Keratinocyte (primary cell): ENCODE measurements around the gene SLC4A2. TPM values are rescaled to one million over a fixed set of nuclear protein-coding genes. Genes with fewer than 3 reads are reported as not detected.

Experiments
- DNase-seq: peaks from one replicate; pipeline ENCODE4 v3.0.0-alpha.2; 2011; ENCODE audit warnings: low read depth, missing footprints, low spot score
- FAIRE-seq: peaks from 2 replicates; lab custom pipeline; 2011; peaks lifted over from hg19 to GRCh38; lab: Jason Lieb, UNC
- H2AFZ ChIP-seq: 2 replicates; pipeline ENCODE4 v1.6.0; 2012; ENCODE audit warnings: low read length, control low read depth, inconsistent platforms; ENCODE audit not compliant: control insufficient read depth
- H3K27ac ChIP-seq: 2 replicates; pipeline ENCODE4 v1.5.1; 2011; ENCODE audit warnings: low read length; ENCODE audit not compliant: control insufficient read depth, insufficient read depth
- H3K27me3 ChIP-seq: 3 replicates; pipeline ENCODE4 v1.6.0; 2011; ENCODE audit warnings: low read length; ENCODE audit not compliant: control insufficient read depth, insufficient read depth; ENCODE audit errors: extremely low read depth
- H3K36me3 ChIP-seq, 2 experiments: 2 replicates in 1 of 2; 3 replicates in 1 of 2; pipeline ENCODE4 v1.5.1; 2011; ENCODE audit warnings: low read length in 2 of 2, mild to moderate bottlenecking in 1 of 2; ENCODE audit not compliant: control insufficient read depth in 2 of 2, insufficient read depth in 2 of 2; ENCODE audit errors: extremely low read depth in 1 of 2
- H3K4me1 ChIP-seq: 3 replicates; pipeline ENCODE4 v1.5.1; 2011; ENCODE audit warnings: low read length; ENCODE audit not compliant: control insufficient read depth, insufficient read depth; ENCODE audit errors: extremely low read depth
- H3K4me2 ChIP-seq: 3 replicates; pipeline ENCODE4 v1.6.0; 2011; ENCODE audit warnings: low read depth, low read length; ENCODE audit not compliant: control insufficient read depth, insufficient read depth; ENCODE audit errors: extremely low read depth
- H3K4me3 ChIP-seq, 3 experiments: fragments of 200-600 bp in 1 of 3; sonication (generic) in 1 of 3; 2 replicates in 2 of 3; 3 replicates in 1 of 3; pipeline ENCODE4 v1.5.1; 2011 to 2016; ENCODE audit warnings: low read length in 3 of 3, mild to moderate bottlenecking in 3 of 3, control low read depth in 2 of 3, inconsistent platforms in 1 of 3, low read depth in 1 of 3, mixed read lengths in 1 of 3, mixed run types in 1 of 3, moderate library complexity in 1 of 3; ENCODE audit not compliant: control insufficient read depth in 2 of 3, insufficient read depth in 2 of 3; ENCODE audit errors: extremely low read depth in 1 of 3
- H3K79me2 ChIP-seq: 2 replicates; pipeline ENCODE4 v1.6.0; 2012; ENCODE audit warnings: low read length; ENCODE audit not compliant: control insufficient read depth, insufficient read depth
- H3K9ac ChIP-seq: 3 replicates; pipeline ENCODE4 v1.6.0; 2011; ENCODE audit warnings: low read length; ENCODE audit not compliant: control insufficient read depth, insufficient read depth; ENCODE audit errors: extremely low read depth
- H3K9me1 ChIP-seq: 3 replicates; pipeline ENCODE4 v1.6.0; 2011; ENCODE audit warnings: low read length; ENCODE audit not compliant: control insufficient read depth, insufficient read depth; ENCODE audit errors: extremely low read depth
- H3K9me3 ChIP-seq: 2 replicates; pipeline ENCODE4 v1.5.1; 2012; ENCODE audit warnings: low read depth, low read length; ENCODE audit not compliant: control insufficient read depth
- H4K20me1 ChIP-seq: 3 replicates; pipeline ENCODE4 v1.6.0; 2011; ENCODE audit warnings: low read length; ENCODE audit not compliant: control insufficient read depth, insufficient read depth; ENCODE audit errors: extremely low read depth
- CTCF ChIP-seq, 3 experiments: IDR thresholded peaks in 1 of 3; conservative IDR thresholded peaks in 1 of 3; optimal IDR thresholded peaks in 1 of 3; 2 replicates in 2 of 3; 3 replicates in 1 of 3; pipeline versions ENCODE3 to v1.5.1; 2011; ENCODE audit warnings: low read length in 3 of 3, mild to moderate bottlenecking in 3 of 3, moderate library complexity in 2 of 3, control low read depth in 1 of 3, inconsistent platforms in 1 of 3; ENCODE audit not compliant: insufficient read depth in 2 of 3; ENCODE audit errors: extremely low read depth in 1 of 3
- EZH2 ChIP-seq: IDR thresholded peaks from one replicate; pipeline ENCODE4 v1.6.1; 2012; ENCODE audit warnings: inconsistent platforms, mild to moderate bottlenecking, low read length, moderate library complexity
- dilution Hi-C: fragments of 300-500 bp; cut with MboI; formaldehyde crosslinking; loops from one replicate; pipeline ENCODE4 v1.7.0; 2020; ENCODE audit warnings: low sequenced_read_pairs; ENCODE audit not compliant: extremely low pct_ligation_motif_present
- polyA plus RNA-seq, 5 experiments: library from polyadenylated mRNA; depleted of rRNA in 3 of 5; stranded (reverse) in 3 of 5; stranded (forward) in 1 of 5; unstranded in 1 of 5; fragments of >200 nt; gene quantifications; 1 replicate in 1 of 5; 2 replicates in 3 of 5; 3 replicates in 1 of 5; pipeline versions ENCODE4 v1.2.1 to v1.2.3, GENCODE V29; 2011 to 2012; ENCODE audit warnings: missing spikeins in 2 of 5, low read depth in 1 of 5, low replicate concordance in 1 of 5

Gene SLC4A2
- polyA plus RNA-seq, 1 donor (not counting 4 experiments of a cell fraction or from before 2014, with no cell fraction given) = 33.8 TPM

- TF ChIP-seq EZH2 (no peak), CTCF (optimal IDR thresholded peaks at IDR 0.05 in 1 of 3, IDR thresholded peaks at IDR 0.05 in 1 of 3, conservative IDR thresholded peaks at IDR 0.05 in 1 of 3; ENCODE audit: extremely low read depth in 1 of 3, insufficient read depth in 2 of 3, low read length in 3 of 3) (no peak)
- DNase-seq (no peak), FAIRE-seq (no peak)
- peaks cover 2% of the 10 kb centered on the region for H4K20me1 ChIP-seq
- H2AFZ ChIP-seq = no peak overlapping the region
- no peaks in the 10 kb centered on the region for H3K9me3 ChIP-seq
- H3K9ac ChIP-seq = no peak overlapping the region
- no peak overlapping the region for H3K4me2 ChIP-seq
- peaks cover 27 to 29% of the 10 kb centered on the region in 2 experiments for H3K36me3 ChIP-seq
- peaks cover 18% of the 10 kb centered on the region for H3K79me2 ChIP-seq
- H3K9me1 ChIP-seq = no peaks in the 10 kb centered on the region
- no peaks in the 10 kb centered on the region for H3K27me3 ChIP-seq
- H3K27ac ChIP-seq = no peak overlapping the region
- H3K4me3 ChIP-seq = no peak overlapping the region
- H3K4me1 ChIP-seq = peaks cover 6% of the 10 kb centered on the region
- dilution Hi-C loops = no loop called here
Observed at GRCh38 chr7:151075662-151075971, 16.2 kb downstream of the SLC4A2 start.

GRCh38 chr7:151075978-151076426, 16.6 kb downstream of the SLC4A2 start:
- Histone ChIP-seq H3K4me2 (no peak overlapping the region), H3K4me3 (no peak overlapping the region), H3K9me3 (no peaks in the 10 kb centered on the region), H3K9ac (no peak overlapping the region), H3K4me1 (peaks cover 8% of the 10 kb centered on the region), H2AFZ (no peak overlapping the region), H3K36me3 (peaks cover 23 to 26% of the 10 kb centered on the region in 2 experiments), H3K27ac (no peak overlapping the region), H4K20me1 (peaks cover 2% of the 10 kb centered on the region), H3K9me1 (no peaks in the 10 kb centered on the region), H3K27me3 (no peaks in the 10 kb centered on the region), H3K79me2 (peaks cover 18% of the 10 kb centered on the region)
- no peak for DNase-seq
- dilution Hi-C loops = no loop called here
- no peak for TF ChIP-seq EZH2
- TF ChIP-seq CTCF (optimal IDR thresholded peaks at IDR 0.05 in 1 of 3, IDR thresholded peaks at IDR 0.05 in 1 of 3, conservative IDR thresholded peaks at IDR 0.05 in 1 of 3; ENCODE audit: extremely low read depth in 1 of 3, insufficient read depth in 2 of 3, low read length in 3 of 3) = no peak
- FAIRE-seq = no peak
